Stimulated activated memory B cell treated with anti-CD40 and anti-IgM and Interleukin-4, amounts not matched to agents 10 μg/mL and 1 μg/mL and 100 μg/mL, for 72 hours (primary cell): ENCODE measurements around the gene LDLRAD4.
"Not testable (repeated sequence)": the region's sequence is repeated elsewhere in the genome, so short reads cannot be mapped to it uniquely, and the experiment has no call there.

Experiments used
- ATAC-seq: fragments of 150-1000 bp; cut with Tn5 transposase; 2 replicates; pipeline ENCODE4 v1.10.0; 2021
- H3K27ac Mint-ChIP-seq: one replicate; pipeline ENCODE4 v1.8.0; 2022; ENCODE audit warnings: mild to moderate bottlenecking, mixed read lengths
- H3K27me3 Mint-ChIP-seq: one replicate; pipeline ENCODE4 v1.8.0; 2022; ENCODE audit warnings: mixed read lengths
- H3K36me3 Mint-ChIP-seq: one replicate; pipeline ENCODE4 v1.8.0; 2022; ENCODE audit warnings: mixed read lengths
- H3K4me1 Mint-ChIP-seq: one replicate; pipeline ENCODE4 v1.8.0; 2022; ENCODE audit warnings: mixed read lengths
- H3K4me3 Mint-ChIP-seq: one replicate; pipeline ENCODE4 v1.8.0; 2022; ENCODE audit warnings: mild to moderate bottlenecking, moderate library complexity, mixed read lengths
- H3K9me3 Mint-ChIP-seq: one replicate; pipeline ENCODE4 v1.8.0; 2022; ENCODE audit warnings: mixed read lengths

The LDLRAD4 gene

GRCh38 chr18:13649397-13650390, 431.1 kb downstream of the LDLRAD4 start:
- no peaks in the 10 kb centered on the region for H3K9me3 Mint-ChIP-seq
- ATAC-seq = no peak

GRCh38 chr18:13653746-13654433, 435.3 kb downstream of the LDLRAD4 start:
- ATAC-seq = no peak
- Mint-ChIP-seq H3K36me3 (no peaks in the 10 kb centered on the region), H3K27me3 (no peaks in the 10 kb centered on the region), H3K4me3 (no peak overlapping the region), H3K27ac (no peak overlapping the region), H3K9me3 (no peaks in the 10 kb centered on the region), H3K4me1 (peaks cover 3% of the 10 kb centered on the region)

More at GRCh38 chr18:13649397-13650390, 431.1 kb downstream of the LDLRAD4 start:
- H3K36me3 Mint-ChIP-seq = peaks cover 21% of the 10 kb centered on the region
- no peaks in the 10 kb centered on the region for H3K27me3 Mint-ChIP-seq
- peaks cover 7% of the 10 kb centered on the region for H3K4me1 Mint-ChIP-seq
- H3K27ac Mint-ChIP-seq = no peak overlapping the region
- H3K4me3 Mint-ChIP-seq = no peak overlapping the region

- Mint-ChIP-seq H3K36me3 (no peaks in the 10 kb centered on the region), H3K9me3 (no peaks in the 10 kb centered on the region), H3K27me3 (no peaks in the 10 kb centered on the region), H3K4me1 (no peaks in the 10 kb centered on the region), H3K27ac (no peak overlapping the region), H3K4me3 (no peak overlapping the region)
- ATAC-seq = no peak
These were observed 439.4 kb downstream of the LDLRAD4 start for GRCh38 chr18:13657974-13658373.

GRCh38 chr18:13658436-13659204, 440.1 kb downstream of the LDLRAD4 start:
- no peak for ATAC-seq
- Mint-ChIP-seq H3K36me3 (no peaks in the 10 kb centered on the region), H3K9me3 (no peaks in the 10 kb centered on the region), H3K27me3 (no peaks in the 10 kb centered on the region), H3K27ac (no peak overlapping the region), H3K4me3 (no peak overlapping the region), H3K4me1 (no peaks in the 10 kb centered on the region)

- no peak for ATAC-seq
- H3K4me1 Mint-ChIP-seq = no peaks in the 10 kb centered on the region
- H3K27ac Mint-ChIP-seq = no peak overlapping the region
- no peaks in the 10 kb centered on the region for H3K27me3 Mint-ChIP-seq
- H3K4me3 Mint-ChIP-seq = no peak overlapping the region
- H3K9me3 Mint-ChIP-seq = no peaks in the 10 kb centered on the region
- no peaks in the 10 kb centered on the region for H3K36me3 Mint-ChIP-seq
These were observed 441.9 kb downstream of the LDLRAD4 start for GRCh38 chr18:13660510-13660909.

- Mint-ChIP-seq H3K4me3 (no peak overlapping the region), H3K4me1 (no peaks in the 10 kb centered on the region), H3K9me3 (no peaks in the 10 kb centered on the region), H3K27ac (no peak overlapping the region), H3K27me3 (no peaks in the 10 kb centered on the region), H3K36me3 (peaks cover under 1% of the 10 kb centered on the region)
- ATAC-seq = no peak
These were observed 442.7 kb downstream of the LDLRAD4 start for GRCh38 chr18:13661051-13661778.

GRCh38 chr18:13661779-13662256, 443.3 kb downstream of the LDLRAD4 start:
- no peaks in the 10 kb centered on the region for H3K9me3 Mint-ChIP-seq
- no peak overlapping the region for H3K4me3 Mint-ChIP-seq
- H3K4me1 Mint-ChIP-seq = no peaks in the 10 kb centered on the region
- no peak for ATAC-seq
- H3K27ac Mint-ChIP-seq = no peak overlapping the region
- no peaks in the 10 kb centered on the region for H3K27me3 Mint-ChIP-seq
- H3K36me3 Mint-ChIP-seq = peaks cover 6% of the 10 kb centered on the region

DNA sequence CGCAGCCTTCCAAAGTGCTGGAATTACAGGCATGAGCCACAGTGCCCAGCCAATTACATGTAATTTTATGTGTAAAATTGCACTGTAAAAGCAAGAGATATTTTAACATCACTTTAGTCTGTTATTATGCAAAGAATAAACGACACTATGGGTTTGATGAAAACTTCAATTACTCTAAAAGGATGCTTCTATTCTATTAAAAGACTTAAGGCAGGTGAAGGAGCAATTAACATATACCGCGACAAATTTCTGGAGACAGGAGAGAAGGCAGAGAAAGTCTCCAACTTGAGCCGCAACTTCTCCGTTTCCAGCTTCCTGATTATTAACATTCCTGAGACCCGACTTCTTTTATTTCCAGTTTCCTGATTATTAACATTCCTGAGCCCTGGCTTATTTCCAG, 454.1 kb downstream of the LDLRAD4 start:
- H3K27me3 Mint-ChIP-seq = no peaks in the 10 kb centered on the region
- no peak overlapping the region for H3K27ac Mint-ChIP-seq
- H3K36me3 Mint-ChIP-seq = peaks cover 35% of the 10 kb centered on the region
- H3K9me3 Mint-ChIP-seq = no peaks in the 10 kb centered on the region
- H3K4me1 Mint-ChIP-seq = no peaks in the 10 kb centered on the region
- H3K4me3 Mint-ChIP-seq = no peak overlapping the region
- no peak for ATAC-seq

GRCh38 chr18:13676471-13676870, 457.9 kb downstream of the LDLRAD4 start:
- no peaks in the 10 kb centered on the region for H3K27me3 Mint-ChIP-seq
- no peak overlapping the region for H3K27ac Mint-ChIP-seq
- H3K9me3 Mint-ChIP-seq = no peaks in the 10 kb centered on the region
- peaks cover 15% of the 10 kb centered on the region for H3K4me1 Mint-ChIP-seq
- no peak overlapping the region for H3K4me3 Mint-ChIP-seq
- H3K36me3 Mint-ChIP-seq = peaks cover 11% of the 10 kb centered on the region
- ATAC-seq = no peak

DNA sequence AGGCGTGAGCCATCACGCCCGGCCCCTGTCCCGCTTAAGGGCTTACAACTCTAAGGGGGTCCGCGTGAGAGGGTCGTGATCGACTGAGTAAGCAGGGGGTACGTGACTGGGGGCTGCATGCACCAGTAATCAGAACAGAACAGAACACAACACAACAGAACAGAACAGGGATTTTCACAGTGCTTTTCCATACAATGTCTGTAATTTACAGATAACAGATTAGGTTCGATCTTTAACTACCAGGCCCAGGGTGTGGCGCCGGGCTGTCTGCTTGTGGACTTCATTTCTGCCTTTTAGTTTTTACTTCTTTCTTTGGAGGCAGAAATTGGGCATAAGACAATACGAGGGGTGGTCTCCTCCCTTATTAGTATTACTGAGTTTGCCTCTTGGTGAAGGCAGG, 458.8 kb downstream of the LDLRAD4 start:
- H3K4me3 Mint-ChIP-seq, H3K36me3 Mint-ChIP-seq, H3K27me3 Mint-ChIP-seq, H3K27ac Mint-ChIP-seq, ATAC-seq, H3K9me3 Mint-ChIP-seq: not testable (repeated sequence)
- H3K4me1 Mint-ChIP-seq = peaks cover 15% of the 10 kb centered on the region

- no peak for ATAC-seq
- no peaks in the 10 kb centered on the region for H3K9me3 Mint-ChIP-seq
- H3K27ac Mint-ChIP-seq = no peak overlapping the region
- H3K4me3 Mint-ChIP-seq = no peak overlapping the region
- no peaks in the 10 kb centered on the region for H3K27me3 Mint-ChIP-seq
- peaks cover 17% of the 10 kb centered on the region for H3K36me3 Mint-ChIP-seq
- peaks cover 30% of the 10 kb centered on the region for H3K4me1 Mint-ChIP-seq
These were observed 462.1 kb downstream of the LDLRAD4 start for GRCh38 chr18:13680612-13681011.

DNA sequence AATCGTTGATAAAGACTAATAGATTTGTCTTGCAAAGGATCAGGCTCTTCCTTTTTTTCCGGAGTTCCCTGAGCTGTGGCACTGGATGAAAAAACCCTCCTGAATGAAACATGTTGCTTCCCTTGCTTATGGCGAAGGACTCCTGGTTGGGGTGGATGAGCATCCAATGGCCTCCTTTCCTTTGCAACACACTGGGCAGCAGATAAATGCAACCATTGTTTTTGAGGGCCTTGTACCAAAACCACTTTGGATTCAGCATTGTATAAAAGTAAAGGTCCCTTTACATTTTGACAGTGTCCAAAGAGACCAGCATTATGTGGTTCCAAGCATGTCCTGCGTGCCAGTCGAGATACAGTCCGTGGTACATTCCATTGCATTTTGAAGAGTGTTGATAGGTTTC, 463.1 kb downstream of the LDLRAD4 start:
- ATAC-seq = no peak
- peaks cover 17% of the 10 kb centered on the region for H3K36me3 Mint-ChIP-seq
- H3K4me1 Mint-ChIP-seq = peaks cover 34% of the 10 kb centered on the region
- H3K9me3 Mint-ChIP-seq = no peaks in the 10 kb centered on the region
- no peak overlapping the region for H3K27ac Mint-ChIP-seq
- H3K27me3 Mint-ChIP-seq = no peaks in the 10 kb centered on the region
- H3K4me3 Mint-ChIP-seq = no peak overlapping the region

- Mint-ChIP-seq H3K4me3 (no peak overlapping the region), H3K9me3 (no peaks in the 10 kb centered on the region), H3K27me3 (no peaks in the 10 kb centered on the region), H3K27ac (no peak overlapping the region), H3K36me3 (peaks cover 25% of the 10 kb centered on the region), H3K4me1 (peaks cover 30% of the 10 kb centered on the region)
- ATAC-seq = no peak
These were observed 466.0 kb downstream of the LDLRAD4 start for GRCh38 chr18:13684546-13684945.

- no peak overlapping the region for H3K4me3 Mint-ChIP-seq
- peaks cover 7% of the 10 kb centered on the region for H3K9me3 Mint-ChIP-seq
- H3K4me1 Mint-ChIP-seq = peaks cover 56% of the 10 kb centered on the region
- no peaks in the 10 kb centered on the region for H3K27me3 Mint-ChIP-seq
- no peak for ATAC-seq
- no peak overlapping the region for H3K27ac Mint-ChIP-seq
- peaks cover 18% of the 10 kb centered on the region for H3K36me3 Mint-ChIP-seq
These were observed 469.9 kb downstream of the LDLRAD4 start for GRCh38 chr18:13688191-13689136.
